GM04504 (cell line): ENCODE results near the gene GABRR2.
"Not testable (repeated sequence)": the region's sequence is repeated elsewhere in the genome, so short reads cannot be mapped to it uniquely, and the experiment has no call there.

Source experiments
- DNase-seq: peaks from one replicate; pipeline ENCODE4 v3.0.0-alpha.2; 2012; ENCODE audit warnings: low read depth

The GABRR2 gene

DNA sequence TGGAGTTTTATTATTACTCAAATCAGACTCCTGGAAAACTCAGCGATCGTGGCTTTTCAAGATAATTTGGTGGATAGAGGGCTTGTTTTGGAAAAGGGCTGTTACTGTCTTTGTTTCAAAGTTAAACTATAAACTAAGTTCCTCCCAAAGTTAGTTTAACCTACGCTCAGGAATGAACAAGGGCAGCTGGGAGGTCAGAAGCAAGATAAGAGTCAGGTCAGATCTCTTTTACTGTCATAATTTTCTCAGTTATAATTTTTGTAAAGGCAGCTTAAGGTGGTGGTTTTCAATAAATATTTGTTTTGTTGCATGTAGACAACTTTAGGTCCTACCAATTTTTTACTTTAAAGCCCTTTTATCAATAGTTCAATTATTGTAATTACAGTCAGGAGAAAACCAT lies 9.2 kb upstream of the GABRR2 start:
- no peak for DNase-seq

DNA sequence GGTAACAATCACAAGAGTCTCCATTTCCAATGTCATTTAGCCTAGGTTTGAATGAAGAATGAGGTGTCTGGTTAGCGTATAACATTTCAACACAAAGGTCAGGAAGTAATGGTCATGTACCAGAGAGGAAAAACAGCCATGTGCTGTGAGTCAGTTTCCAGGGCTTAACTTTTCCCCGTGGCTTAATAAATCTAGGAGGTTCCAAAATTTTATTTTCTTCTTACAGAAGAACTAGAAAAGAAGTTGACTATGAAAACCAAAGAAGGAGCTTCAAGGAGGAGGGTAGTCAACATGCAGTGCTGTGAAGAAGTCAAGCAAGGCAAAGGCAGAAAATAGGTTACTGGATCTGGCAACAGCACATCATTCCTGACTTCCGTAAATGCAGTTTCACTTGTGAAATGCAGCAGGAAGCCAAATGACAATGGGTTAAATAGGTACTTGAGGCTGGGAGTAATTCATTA lies 8.4 kb upstream of the GABRR2 start:
- no peak for DNase-seq

DNA sequence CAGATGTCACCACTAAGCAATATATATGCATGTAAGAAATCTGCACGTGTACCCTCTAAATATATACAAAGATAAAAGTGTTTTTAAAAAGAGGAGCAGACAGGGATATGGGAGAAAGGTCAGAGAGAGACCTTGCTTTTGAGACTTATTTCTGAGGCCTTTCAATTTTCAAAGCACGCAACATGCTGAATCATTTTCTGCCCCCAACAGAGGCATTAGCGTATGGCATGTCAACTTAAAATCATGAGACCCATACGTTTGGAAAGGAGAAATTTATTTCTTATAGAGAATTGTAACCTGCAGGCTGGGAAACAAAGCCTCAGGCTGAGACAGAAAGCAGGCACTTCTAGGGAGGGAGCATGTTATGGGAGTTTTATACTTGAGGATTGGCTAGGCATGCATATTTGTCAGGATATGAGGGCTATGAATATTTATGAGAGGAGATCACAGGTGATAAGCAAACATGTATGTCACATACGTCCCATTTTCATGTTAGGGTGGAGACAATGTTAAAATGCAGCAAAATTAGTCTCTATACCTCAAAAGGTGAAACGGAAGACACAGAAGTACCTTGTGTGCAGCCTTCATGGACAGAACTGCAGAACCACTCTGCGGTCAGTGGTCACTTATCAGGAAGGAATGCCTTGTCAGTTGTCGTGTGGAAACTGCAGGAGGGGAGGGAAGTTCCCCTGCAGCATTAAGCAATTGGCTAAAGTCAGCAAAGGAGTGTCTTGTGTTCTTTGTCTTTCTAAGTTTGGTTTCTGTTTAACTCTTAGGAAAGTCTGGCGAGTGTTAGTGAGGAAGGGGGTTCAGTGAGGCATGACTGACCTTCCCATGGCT lies 6.3 kb upstream of the GABRR2 start:
- no peak for DNase-seq

DNA sequence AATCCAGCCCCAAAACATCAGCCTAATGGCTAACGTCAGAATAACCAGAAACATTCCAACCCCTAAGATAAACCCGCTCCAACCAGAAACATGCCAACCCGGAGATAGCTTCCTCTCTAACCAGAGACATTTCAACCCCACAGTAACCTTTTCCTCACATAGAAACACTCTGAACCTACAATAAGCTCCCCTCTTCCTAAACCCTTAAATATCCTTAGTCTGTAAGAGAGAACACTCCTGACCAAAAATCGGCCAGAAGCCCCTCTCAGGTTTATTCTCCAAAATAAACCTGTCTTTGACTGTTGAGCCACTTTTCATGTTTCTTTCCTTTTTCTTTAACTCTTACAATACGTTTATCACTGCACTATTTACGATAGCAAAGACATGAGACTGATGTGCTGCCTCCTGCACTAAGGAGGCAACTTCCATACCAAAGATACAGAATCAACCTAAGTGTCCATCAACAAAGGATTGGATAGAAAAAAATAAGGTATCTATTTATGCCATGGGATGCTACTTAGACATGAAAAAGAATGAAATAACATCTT lies 5.0 kb upstream of the GABRR2 start:
- DNase-seq = no peak

DNA sequence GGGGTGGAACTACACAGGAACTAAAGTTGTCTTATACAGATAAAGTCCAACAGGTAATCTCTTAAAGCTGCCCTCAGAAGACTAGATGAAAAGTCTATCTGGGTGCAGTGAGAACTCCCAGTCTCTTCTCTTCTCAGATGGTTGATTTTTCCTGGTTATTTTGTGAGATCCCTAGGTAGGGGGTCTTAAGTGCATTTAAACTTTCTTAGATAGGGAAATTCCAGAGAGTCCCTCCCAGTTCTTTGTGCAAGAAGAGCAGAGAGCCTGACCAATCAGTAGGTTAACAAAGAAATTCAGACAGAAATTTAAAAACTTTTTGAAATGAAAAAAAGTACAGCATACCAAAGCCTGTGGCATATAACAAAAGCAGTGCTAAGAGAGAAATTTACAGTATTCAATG lies 2.0 kb upstream of the GABRR2 start:
- DNase-seq = no peak

DNA sequence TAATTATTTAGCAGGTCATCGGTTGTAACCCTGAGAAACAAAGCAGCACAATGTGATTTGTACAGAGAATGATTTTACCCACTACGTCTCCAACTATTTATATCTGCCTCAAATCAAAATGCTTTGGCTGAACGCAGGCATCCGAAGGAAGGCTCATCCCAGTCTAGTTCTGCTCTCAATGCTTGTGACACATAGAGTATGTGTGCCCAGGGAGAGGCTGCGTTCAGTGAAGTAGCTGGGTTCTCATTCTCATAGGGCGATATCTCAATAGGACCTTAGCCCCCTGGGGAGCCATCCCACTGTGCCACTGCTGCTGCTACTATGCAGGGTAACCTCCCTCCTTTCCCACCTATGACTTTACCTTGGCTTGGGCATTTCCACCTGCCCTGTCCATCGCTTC lies 407 bp downstream of the GABRR2 start:
- DNase-seq = no peak

DNA sequence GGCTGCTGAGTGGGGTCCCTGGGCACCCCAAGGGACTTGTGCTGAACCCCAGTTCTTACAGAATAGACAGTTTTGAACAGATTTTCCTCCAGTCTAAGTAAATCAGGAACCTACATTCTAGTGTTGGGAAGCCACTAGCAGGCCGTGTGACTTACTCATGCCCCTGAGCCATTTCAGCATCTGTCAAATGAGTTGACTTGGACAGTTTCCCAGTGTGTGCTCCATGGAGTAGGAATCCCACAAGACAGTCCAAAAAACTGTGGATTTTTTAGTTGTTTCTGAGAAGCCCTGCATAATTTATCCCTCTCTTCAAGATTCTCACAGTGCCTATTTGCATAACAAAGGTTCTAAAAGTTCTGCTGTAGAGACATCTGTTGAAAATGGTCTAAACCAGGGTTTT lies 2.1 kb downstream of the GABRR2 start:
- DNase-seq = peak; percentile 93

DNA sequence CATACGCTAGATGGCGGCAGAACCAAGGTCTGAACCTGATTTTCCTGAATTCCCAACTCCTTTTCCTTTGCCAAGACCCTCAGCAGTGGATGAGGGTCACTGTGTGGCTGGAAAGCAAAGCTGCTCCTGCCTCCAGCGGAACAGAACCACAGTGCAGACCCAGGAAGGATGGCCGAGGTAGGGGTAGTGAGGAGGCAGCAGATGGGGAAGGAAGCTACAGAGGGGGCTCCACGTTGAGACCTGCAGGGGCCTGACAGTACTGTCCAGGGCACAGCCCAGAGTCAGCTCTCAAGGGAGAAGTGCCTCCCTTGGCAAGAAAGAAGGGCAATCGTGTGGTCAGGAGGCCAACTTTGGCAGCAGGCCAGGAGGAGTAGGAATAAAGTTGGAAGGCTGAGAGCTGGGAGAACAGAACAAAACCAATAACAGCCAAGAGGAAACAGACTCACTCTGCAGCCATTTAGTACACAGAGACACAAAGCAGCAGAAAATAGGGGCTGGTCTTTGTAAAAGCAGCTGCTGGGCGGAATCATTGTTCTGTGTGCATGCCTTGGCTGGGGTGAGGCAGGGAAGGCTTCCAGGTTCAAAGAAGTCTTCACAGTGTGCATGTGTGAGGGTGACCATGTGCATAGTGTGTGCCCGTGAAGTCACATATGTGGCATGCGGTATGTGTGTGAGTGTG lies 3.1 kb downstream of the GABRR2 start:
- DNase-seq = peak; percentile 32

DNA sequence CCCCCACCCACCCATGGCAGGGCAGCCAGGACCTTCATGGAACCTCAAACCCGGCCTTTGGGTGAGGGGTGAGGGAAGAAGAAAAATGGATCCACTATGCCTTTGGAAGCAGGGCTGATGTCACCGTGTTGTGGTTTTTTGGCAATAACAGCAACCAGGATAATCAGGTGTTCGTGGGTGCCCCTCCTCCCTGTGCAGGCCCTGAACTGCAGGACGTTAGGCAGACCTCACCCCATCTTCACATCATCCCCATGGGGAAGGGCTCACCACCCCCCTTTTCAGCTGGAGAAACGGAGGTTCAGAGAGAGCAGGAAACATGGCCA lies 3.6 kb downstream of the GABRR2 start:
- DNase-seq = no peak

DNA sequence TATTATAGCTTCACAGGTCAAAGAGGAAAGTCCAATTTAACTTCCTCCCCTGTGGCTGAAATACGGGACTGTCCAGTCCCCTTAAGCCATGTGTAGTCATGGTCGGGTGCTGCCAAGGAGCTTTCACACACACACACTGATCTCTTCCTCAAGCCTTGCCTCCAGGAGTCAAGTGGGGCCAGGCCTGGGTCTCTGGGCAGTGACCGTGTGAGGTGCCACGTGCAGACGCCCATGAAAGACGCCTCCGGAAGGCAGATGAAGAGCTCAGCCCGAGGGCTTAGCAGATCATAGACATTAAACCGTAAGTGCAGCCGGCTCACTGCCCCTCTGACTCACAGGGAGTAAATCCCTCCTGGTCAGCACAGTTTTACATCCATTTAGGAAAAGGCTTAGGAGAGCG lies 4.2 kb downstream of the GABRR2 start:
- DNase-seq = peak; percentile 14

DNA sequence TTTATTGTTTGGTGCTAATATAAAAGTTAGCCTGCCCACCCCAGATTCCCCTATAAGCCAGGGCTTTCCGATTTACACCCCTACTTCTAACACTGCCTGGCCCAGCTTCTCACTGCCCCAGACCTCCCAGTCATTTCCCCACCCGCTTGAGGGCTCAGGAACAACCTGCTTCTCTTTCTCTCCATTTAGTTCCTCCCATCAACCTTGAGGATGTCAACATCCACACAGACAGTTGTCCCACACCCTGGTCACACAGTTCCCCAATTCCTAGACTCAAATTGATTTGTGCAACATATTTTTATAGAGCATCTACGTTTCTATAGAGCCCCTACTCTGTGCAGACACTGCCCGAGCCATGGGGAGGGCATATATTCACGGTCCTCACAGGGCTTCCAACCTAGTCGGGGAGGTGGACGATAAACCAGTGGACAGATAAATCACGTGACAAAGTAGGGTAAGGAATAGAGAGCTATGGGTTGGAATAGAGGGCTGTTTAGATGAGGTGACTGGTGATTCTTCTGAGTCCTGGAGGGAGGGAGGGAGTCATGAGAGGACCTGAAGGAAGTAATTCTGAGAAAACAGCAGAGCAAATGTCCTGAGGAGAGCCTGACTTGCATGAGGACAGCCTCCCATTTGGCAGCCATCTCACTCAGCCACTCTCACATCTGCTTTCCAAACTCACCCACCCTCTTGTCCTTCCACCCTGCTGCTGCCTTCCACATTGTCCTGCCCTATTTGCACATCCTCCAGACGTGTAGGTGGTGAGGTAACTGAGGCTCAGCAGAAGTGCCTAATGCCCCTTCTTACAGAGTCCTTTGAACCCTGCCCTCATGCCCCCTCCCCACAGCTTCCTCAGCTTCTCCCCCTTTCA lies 6.3 kb downstream of the GABRR2 start:
- DNase-seq = no peak

DNA sequence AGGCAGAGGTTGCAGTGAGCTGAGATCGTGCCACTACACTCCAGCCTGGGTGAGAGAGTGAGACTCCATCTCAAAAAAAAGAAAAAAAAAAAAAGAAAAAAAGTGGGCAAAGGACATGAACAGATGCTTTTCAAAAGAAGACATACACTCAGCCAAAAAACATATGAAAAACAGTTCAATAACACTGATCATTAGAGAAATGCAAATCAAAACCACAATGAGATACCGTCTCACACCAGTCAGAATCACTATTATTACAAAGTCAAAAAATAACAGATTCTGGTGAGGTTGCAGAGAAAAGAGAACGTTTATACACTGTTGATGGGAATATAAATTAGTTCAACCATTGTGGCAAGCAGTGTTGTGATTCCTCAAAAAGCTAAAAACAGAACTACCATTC lies 10.6 kb downstream of the GABRR2 start:
- not testable (repeated sequence) for DNase-seq

DNA sequence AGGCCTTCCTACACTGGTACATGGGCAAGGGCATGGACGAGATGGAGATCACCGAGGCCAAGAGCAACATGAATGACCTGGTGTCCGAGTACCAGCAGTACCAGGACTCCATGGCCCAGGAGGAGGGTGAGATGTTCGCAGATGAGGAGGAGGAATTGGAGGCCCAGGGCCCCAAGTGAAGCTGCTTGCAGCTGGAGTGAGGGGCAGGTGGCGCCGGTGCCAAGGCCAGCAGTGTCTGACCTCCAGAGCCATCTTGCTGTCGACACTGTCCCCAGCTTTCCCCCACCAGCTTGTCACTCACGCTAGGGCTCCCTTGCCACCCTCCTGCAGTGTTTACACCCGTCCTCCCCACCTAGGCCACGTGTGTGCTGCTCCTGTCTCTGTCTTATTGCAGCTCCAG lies 12.2 kb downstream of the GABRR2 start:
- DNase-seq = no peak

DNA sequence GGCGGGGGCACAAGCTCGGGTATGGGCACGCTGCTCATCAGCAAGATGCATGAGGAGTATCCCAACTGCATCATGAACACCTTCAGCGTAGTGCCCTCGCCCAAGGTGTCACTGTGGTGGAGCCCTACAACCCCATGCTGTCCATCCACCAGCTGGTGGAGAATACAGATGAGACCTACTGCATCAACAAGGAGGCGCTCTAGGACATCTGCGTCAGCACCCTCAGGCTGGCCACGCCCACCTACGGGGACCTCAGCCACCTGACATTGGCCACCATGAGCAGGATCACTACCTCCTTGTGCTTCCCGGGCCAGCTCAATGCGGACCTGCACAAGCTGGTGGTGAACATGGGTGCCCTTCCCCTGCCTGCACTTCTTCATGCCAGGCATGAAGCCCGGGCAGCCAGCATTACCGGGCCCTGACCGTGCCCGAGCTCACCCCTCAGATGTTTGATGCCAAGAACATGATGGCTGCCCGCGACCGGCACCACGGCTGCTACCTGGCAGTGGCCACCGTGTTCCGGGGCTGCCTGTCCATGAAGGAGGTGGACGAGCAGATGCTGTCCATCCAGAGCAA lies 12.8 kb downstream of the GABRR2 start:
- DNase-seq = no peak

DNA sequence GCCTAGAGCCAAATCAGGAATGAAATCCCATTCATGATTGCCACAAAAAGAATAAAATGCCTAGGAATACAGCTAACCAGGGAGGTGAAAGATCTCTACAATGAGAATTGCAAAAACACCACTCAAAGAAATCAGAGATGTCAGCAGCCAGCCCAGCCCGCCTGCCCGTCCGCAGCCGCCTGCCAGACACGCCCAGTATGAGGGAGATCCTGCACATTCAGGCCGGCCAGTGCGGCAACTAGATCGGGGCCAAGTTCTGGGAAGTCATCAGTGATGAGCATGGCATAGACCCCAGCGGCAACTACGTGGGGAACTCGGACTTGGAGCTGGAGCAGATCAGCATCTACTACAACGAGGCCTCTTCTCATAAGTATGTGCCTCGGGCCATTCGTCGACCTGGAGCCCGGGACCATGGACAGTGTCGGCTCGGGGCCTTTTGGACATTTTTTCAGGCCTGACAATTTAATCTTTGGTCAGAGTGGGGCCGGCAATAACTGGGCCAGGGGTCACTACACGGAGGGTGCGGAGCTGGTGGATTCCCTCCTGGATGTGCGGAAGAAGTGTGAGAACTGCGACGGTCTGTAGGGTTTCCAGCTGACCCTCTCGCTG lies 13.4 kb downstream of the GABRR2 start:
- no peak for DNase-seq

DNA sequence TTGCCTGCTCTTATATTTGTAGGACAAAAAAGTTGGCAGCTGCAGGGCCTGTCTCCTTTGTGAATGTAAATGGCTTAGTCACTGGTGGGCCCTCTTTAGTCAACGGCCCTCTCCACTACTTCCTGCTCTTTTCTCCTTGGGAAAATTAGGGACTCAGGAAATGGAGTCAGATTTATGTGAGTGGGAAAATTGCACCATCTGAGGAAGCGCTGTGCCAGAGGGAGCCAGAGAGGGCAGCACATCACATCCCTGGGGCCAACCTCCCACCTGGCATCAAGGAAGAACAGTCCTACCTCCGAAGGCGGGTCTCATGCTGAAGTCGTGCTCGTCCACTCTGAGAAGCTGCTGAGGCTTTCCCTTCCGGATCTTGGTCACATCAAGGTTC lies 15.6 kb downstream of the GABRR2 start:
- DNase-seq = no peak

DNA sequence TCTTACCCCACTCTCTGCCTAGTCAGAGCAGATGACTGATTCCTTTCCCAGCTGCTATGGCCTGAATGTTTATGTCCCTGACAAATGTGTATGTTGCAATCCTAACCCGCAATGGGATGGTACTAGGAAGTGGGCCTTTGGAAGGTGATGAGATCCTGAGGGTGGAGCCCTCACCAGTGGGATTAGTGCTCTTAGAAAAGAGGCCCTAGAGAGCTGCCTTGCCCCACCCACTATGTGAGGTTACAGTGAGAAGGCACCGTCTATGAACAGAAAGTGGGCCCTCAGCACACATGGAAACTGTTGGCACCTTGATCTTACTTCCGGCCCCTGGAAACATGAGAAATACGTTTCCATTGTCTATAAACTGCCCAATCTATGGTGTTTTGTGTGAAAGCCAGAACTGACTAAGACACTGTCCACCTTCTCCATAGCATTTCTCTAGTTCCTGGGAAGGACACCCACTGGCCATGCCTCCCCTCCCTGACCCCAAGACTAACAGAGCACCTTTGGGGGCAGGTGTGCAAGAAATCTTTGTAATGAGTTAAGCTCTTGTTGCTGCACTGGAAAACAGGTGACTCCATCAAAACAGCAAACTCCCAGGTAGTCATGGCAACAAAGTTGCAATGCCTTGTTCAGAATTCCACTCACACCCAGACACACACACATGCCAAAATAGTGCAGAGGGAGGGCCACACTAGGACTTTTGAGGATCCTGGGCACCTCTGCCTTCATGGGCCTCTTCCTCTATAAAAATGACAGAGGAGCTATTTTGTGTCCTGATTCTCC lies 16.2 kb downstream of the GABRR2 start:
- peak; percentile 1 for DNase-seq

DNA sequence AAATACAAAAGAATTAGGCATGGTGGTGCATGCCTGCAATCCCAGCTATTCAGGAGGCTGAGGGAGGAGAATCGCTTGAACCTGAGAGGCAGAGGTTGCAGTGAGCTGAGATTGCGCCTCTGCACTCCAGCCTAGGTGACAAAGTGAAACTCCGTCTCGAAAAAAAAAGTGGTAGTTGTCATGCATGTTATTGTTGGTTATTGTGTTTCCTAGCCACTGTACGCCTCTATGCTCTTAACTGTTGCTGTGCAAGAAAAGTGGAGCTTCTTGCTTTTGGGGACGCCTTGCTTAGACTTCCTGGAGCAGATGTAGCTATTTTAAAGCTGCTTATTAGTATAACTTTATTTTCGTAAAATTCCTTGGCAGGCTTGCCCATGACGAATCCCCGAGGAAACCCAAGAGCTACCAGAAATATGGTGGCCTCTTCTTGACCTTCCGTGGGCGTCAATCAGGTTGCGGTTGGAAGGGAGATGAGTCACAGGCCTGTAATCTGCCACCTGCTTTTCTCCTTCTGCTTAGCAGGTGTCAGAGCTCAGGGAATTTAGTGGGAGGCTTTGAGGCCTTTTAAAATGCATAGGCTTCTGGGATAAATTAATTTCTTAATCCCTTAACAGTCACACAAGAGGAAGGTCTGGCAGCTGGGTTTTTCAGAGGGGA lies 17.3 kb downstream of the GABRR2 start:
- peak; percentile 67 for DNase-seq

DNA sequence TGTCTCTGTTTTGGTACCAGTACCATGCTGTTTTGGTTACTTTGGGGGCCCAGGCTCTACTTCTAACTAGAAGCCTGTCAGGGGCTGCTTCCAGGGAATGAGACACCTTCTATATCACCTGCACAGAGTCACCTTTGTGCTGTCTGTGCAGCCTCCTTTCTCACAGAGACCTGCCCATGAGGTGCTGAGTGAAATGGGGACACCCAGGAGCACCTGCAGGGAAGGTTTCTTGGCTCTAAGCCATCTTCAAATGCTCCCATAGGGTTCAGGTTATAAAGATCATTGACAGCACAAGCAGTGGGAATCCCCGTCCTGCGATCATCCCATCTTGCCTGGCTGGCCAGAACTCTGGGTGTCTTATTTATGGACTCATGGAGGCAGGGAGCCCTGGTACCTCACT lies 19.1 kb downstream of the GABRR2 start:
- DNase-seq = no peak

DNA sequence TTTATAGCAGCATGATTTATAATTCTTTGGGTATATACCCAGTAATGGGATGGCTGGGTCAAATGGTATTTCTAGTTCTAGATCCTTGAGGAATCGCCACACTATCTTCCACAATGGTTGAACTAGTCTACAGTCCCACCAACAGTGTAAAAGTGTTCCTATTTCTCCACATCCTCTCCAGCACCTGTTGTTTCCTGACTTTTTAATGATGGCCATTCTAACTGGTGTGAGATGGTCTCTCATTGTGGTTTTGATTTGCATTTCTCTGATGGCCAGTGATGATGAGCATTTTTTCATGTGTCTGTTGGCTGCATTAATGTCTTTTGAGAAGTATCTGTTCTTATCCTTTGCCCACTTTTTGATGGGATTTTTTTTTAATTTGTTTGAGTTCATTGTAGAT lies 20.0 kb downstream of the GABRR2 start:
- DNase-seq = not testable (repeated sequence)
